C4-2B (cell line): ENCODE data around the gene SKIC2.

Experiments used
- CTCF ChIP-seq: fragments of 450-650 bp; conservative IDR thresholded peaks from 2 replicates; pipeline ENCODE4 v1.5.1; 2017; ENCODE audit warnings: mild to moderate bottlenecking
- ZFX ChIP-seq: fragments of 450-650 bp; IDR thresholded peaks from 2 replicates; pipeline ENCODE4 v1.6.1; 2017

GRCh38 chr6:31946370-31946885, 12.5 kb upstream of the SKIC2 start:
- TF ChIP-seq CTCF: no peak
- TF ChIP-seq ZFX: no peak
